ENCODE results near the gene SERPINE2.

DNA sequence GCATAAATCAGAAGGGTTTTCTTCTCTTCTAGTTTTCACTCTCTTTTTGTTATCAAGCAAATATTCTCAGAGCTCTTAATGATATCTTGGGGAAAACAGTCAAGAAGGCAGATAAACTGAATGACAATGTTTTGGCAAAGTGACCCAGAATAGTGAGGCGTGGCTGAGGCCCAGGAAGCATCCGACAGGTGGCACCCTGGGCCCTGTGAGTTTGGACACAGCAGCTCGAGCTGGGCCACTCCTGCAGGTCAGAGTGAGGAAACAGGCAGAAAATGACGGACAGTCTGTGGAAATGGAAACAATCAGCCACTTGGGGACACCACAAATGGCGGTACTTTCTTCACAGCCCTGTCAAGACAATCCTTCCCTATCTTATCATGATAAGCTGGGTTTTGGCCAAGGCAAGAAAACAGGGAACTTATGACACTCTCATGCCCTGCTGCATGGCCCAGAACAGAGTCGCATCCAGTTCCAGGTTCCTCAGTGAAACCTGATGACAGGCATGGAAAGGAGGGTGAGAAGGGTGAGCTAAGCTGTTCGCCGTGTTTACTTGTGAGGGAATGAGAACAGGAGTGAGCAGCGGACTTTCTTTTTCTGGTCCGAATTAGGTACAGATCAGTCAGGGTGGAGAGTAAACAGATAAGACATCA is 49.8 kb downstream of the SERPINE2 start:
- TF ChIP-seq, protein P1, sequence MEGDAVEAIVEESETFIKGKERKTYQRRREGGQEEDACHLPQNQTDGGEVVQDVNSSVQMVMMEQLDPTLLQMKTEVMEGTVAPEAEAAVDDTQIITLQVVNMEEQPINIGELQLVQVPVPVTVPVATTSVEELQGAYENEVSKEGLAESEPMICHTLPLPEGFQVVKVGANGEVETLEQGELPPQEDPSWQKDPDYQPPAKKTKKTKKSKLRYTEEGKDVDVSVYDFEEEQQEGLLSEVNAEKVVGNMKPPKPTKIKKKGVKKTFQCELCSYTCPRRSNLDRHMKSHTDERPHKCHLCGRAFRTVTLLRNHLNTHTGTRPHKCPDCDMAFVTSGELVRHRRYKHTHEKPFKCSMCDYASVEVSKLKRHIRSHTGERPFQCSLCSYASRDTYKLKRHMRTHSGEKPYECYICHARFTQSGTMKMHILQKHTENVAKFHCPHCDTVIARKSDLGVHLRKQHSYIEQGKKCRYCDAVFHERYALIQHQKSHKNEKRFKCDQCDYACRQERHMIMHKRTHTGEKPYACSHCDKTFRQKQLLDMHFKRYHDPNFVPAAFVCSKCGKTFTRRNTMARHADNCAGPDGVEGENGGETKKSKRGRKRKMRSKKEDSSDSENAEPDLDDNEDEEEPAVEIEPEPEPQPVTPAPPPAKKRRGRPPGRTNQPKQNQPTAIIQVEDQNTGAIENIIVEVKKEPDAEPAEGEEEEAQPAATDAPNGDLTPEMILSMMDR (IDR thresholded peaks at IDR 0.05) = no peak
- TF ChIP-seq POLR2AphosphoS5 (IDR thresholded peaks at IDR 0.05) (no peak), POLR2A (IDR thresholded peaks at IDR 0.05) (no peak), EP300 (IDR thresholded peaks at IDR 0.05) (no peak)
